Neural cell (in vitro differentiated cells): ENCODE measurements around the gene ECE1. TPM values are rescaled to one million over a fixed set of nuclear protein-coding genes. Genes with fewer than 3 reads are reported as not detected.

Source experiments
- H2AFZ ChIP-seq: fragments of 200-600, 300-800 bp; sonication (generic), shearing (Covaris generic); 2 replicates; pipeline ENCODE4 v1.6.0; 2014; ENCODE audit warnings: low read depth, mild to moderate bottlenecking, antibody characterized with exemption, low read length, moderate library complexity
- H3F3A ChIP-seq: fragments of 200-600 bp; shearing (Covaris generic); 2 replicates; pipeline ENCODE4 v1.6.1; 2016; ENCODE audit warnings: mild to moderate bottlenecking, moderate library complexity, mixed read lengths, antibody characterized with exemption, low read length; ENCODE audit not compliant: insufficient read depth, poor library complexity, severe bottlenecking
- H3K27ac ChIP-seq: fragments of 200-600, 300-800 bp; sonication (generic), shearing (Covaris generic); 2 replicates; pipeline ENCODE4 v1.5.1; 2014; ENCODE audit warnings: mild to moderate bottlenecking, low read length, moderate library complexity
- H3K27me3 ChIP-seq: fragments of 300-800, 200-600 bp; sonication (generic), shearing (Covaris generic); 2 replicates; pipeline ENCODE4 v1.6.0; 2014; ENCODE audit warnings: mild to moderate bottlenecking, low read depth, low read length, moderate library complexity; ENCODE audit not compliant: insufficient read depth
- H3K36me3 ChIP-seq: fragments of 300-800, 200-600 bp; sonication (generic), shearing (Covaris generic); 2 replicates; pipeline ENCODE4 v1.5.1; 2014; ENCODE audit warnings: mild to moderate bottlenecking, antibody characterized with exemption, low read length, moderate library complexity; ENCODE audit not compliant: insufficient read depth
- H3K4me2 ChIP-seq: fragments of 300-800, 200-600 bp; sonication (generic), shearing (Covaris generic); 2 replicates; pipeline ENCODE4 v1.6.0; 2014; ENCODE audit warnings: mild to moderate bottlenecking, low read length
- H3K4me3 ChIP-seq: fragments of 300-800, 200-600 bp; sonication (generic), shearing (Covaris generic); 2 replicates; pipeline ENCODE4 v1.5.1; 2014; ENCODE audit warnings: mild to moderate bottlenecking, low read length, moderate library complexity
- H3K79me2 ChIP-seq: fragments of 200-600 bp; shearing (Covaris generic); replicated peaks from 2 replicates; pipeline ENCODE4 v1.6.0; 2014; ENCODE audit warnings: mild to moderate bottlenecking, low read length, moderate library complexity; ENCODE audit not compliant: insufficient read depth
- H3K9ac ChIP-seq: fragments of 300-800, 200-600 bp; sonication (generic), shearing (Covaris generic); 2 replicates; pipeline ENCODE4 v1.6.1; 2016; ENCODE audit warnings: mild to moderate bottlenecking, low read length, mixed read lengths
- H3K9me2 ChIP-seq: fragments of 200-600 bp; shearing (Covaris generic); 2 replicates; pipeline ENCODE4 v1.6.1; 2016; ENCODE audit warnings: mild to moderate bottlenecking, low read length, mixed read lengths; ENCODE audit not compliant: insufficient read depth
- H3K9me3 ChIP-seq: fragments of 200-600, 300-800 bp; sonication (generic), shearing (Covaris generic); 2 replicates; pipeline ENCODE4 v1.6.1; 2016; ENCODE audit warnings: mild to moderate bottlenecking, mixed run types, low read length, moderate library complexity, mixed read lengths
- H4K20me1 ChIP-seq: fragments of 200-600 bp; shearing (Covaris generic); 2 replicates; pipeline ENCODE4 v1.6.1; 2016; ENCODE audit warnings: mild to moderate bottlenecking, mixed run types; ENCODE audit not compliant: insufficient read depth
- CTCF ChIP-seq: fragments of 450-650 bp; IDR thresholded peaks from 2 replicates; pipeline ENCODE4 v1.5.1; 2014; ENCODE audit warnings: antibody characterized with exemption, mild to moderate bottlenecking, moderate library complexity; ENCODE audit not compliant: poor library complexity, severe bottlenecking
- EP300 ChIP-seq: fragments of 450-650 bp; conservative IDR thresholded peaks from 2 replicates; pipeline ENCODE4 v1.6.1; 2014; ENCODE audit warnings: antibody characterized with exemption, mild to moderate bottlenecking, moderate library complexity; ENCODE audit not compliant: poor library complexity, severe bottlenecking
- EZH2 ChIP-seq: fragments of 200-600, 300-800 bp; shearing (Covaris generic), sonication (generic); IDR thresholded peaks from 2 replicates; pipeline ENCODE4 v1.6.1; 2014; ENCODE audit warnings: antibody characterized with exemption, low read length, borderline replicate concordance, mild to moderate bottlenecking; ENCODE audit not compliant: insufficient read depth, poor library complexity, severe bottlenecking
- MXI1 ChIP-seq: fragments of 450-650 bp; conservative IDR thresholded peaks from 2 replicates; pipeline ENCODE4 v1.6.1; 2014; ENCODE audit warnings: antibody characterized with exemption, mild to moderate bottlenecking; ENCODE audit not compliant: poor library complexity, severe bottlenecking
- POLR2AphosphoS5 ChIP-seq: IDR thresholded peaks from 2 replicates; pipeline ENCODE4 v1.6.1; 2012
- RAD21 ChIP-seq: fragments of 450-650 bp; conservative IDR thresholded peaks from 2 replicates; pipeline ENCODE4 v1.6.1; 2014; ENCODE audit warnings: antibody characterized with exemption, mild to moderate bottlenecking, moderate library complexity
- REST ChIP-seq: IDR thresholded peaks from 2 replicates; pipeline ENCODE4 v1.6.1; 2012; ENCODE audit warnings: borderline replicate concordance
- SMC3 ChIP-seq: fragments of 450-650 bp; conservative IDR thresholded peaks from 2 replicates; pipeline ENCODE4 v1.6.1; 2014; ENCODE audit warnings: antibody characterized with exemption, mild to moderate bottlenecking, moderate library complexity; ENCODE audit not compliant: poor library complexity
- TAF1 ChIP-seq: IDR thresholded peaks from 2 replicates; pipeline ENCODE4 v1.6.1; 2012; ENCODE audit warnings: low read depth
- polyA plus RNA-seq: library from polyadenylated mRNA; depleted of rRNA; stranded (reverse); fragments of >200 nt; gene quantifications from 2 replicates; pipeline ENCODE4 v1.2.3, GENCODE V29; 2014

ECE1 gene
- polyA plus RNA-seq, 1 donor from 2014 or later, result 7.8 TPM

GRCh38 chr1:21263653-21264225 lies 26.5 kb downstream of the ECE1 start:
- no peaks in the 10 kb centered on the region for H4K20me1 ChIP-seq
- H3K9ac ChIP-seq, result no peak overlapping the region
- no peaks in the 10 kb centered on the region for H3K36me3 ChIP-seq
- H3K27me3 ChIP-seq, result no peaks in the 10 kb centered on the region
- H3K4me3 ChIP-seq, result no peak overlapping the region
- H3K27ac ChIP-seq, result no peak overlapping the region
- TF ChIP-seq MXI1, result no peak
- no peak for TF ChIP-seq EZH2
- TF ChIP-seq SMC3, result no peak
- no peak for TF ChIP-seq CTCF
- TF ChIP-seq POLR2AphosphoS5, result no peak
- no peak for TF ChIP-seq TAF1
- no peak for TF ChIP-seq EP300
- no peak for TF ChIP-seq RAD21
- TF ChIP-seq REST, result no peak
- no peak overlapping the region for H3K4me2 ChIP-seq
- no peaks in the 10 kb centered on the region for H3K9me3 ChIP-seq
- H3K9me2 ChIP-seq, result no peaks in the 10 kb centered on the region
- H3K79me2 ChIP-seq, result no peaks in the 10 kb centered on the region
- H2AFZ ChIP-seq, result no peak overlapping the region
- H3F3A ChIP-seq, result no peaks in the 10 kb centered on the region

DNA sequence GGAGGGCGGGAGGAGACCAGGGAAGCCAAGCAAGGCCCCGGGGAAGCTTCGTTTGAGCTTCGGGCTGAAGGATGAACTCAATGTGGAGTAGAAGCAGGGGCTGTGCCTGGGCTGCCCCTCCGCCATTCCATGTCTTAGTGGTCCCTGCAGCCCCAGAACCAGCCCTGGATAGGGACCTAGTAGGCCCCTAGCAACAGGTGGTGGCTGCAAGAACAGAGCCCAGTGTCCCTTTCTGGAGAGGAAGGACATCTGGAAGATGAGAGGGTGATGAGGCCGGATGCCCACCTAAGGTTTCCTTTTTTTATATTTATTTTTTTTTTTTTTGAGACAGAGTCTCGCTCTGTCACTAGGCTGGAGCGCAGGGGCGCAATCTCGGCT lies 27.2 kb downstream of the ECE1 start:
- H3K27me3 ChIP-seq, result no peaks in the 10 kb centered on the region
- H3K79me2 ChIP-seq, result no peaks in the 10 kb centered on the region
- TF ChIP-seq CTCF, result no peak
- no peak for TF ChIP-seq RAD21
- TF ChIP-seq POLR2AphosphoS5, result no peak
- no peak for TF ChIP-seq SMC3
- TF ChIP-seq TAF1, result no peak
- TF ChIP-seq MXI1, result no peak
- TF ChIP-seq REST, result no peak
- TF ChIP-seq EP300, result no peak
- no peak for TF ChIP-seq EZH2
- H3K36me3 ChIP-seq, result no peaks in the 10 kb centered on the region
- no peak overlapping the region for H3K27ac ChIP-seq
- no peaks in the 10 kb centered on the region for H3F3A ChIP-seq
- H4K20me1 ChIP-seq, result no peaks in the 10 kb centered on the region
- H3K4me2 ChIP-seq, result no peak overlapping the region
- H3K4me3 ChIP-seq, result peak overlapping the region; percentile 27
- H3K9ac ChIP-seq, result no peak overlapping the region
- no peak overlapping the region for H2AFZ ChIP-seq
- H3K9me2 ChIP-seq, result no peaks in the 10 kb centered on the region
- no peaks in the 10 kb centered on the region for H3K9me3 ChIP-seq
